NCI-H2196 (cell line): Measurements from ENCODE around the gene STING1.
"Not testable (repeated sequence)": the region's sequence is repeated elsewhere in the genome, so short reads cannot be mapped to it uniquely, and the experiment has no call there.

ENCODE experiments used
- DNase-seq: peaks from one replicate; lab custom pipeline; 2025; ENCODE audit not compliant: unreplicated experiment; lab: John Stamatoyannopoulos, UW

Gene STING1

GRCh38 chr5:139482050-139482889 is at the start of gene STING1:
TSS of gene STING1 (minus strand) at chr5:139482758. CDS start at chr5:139481704, 1,054 bp downstream.
- DNase-seq: peak; percentile 99

DNA sequence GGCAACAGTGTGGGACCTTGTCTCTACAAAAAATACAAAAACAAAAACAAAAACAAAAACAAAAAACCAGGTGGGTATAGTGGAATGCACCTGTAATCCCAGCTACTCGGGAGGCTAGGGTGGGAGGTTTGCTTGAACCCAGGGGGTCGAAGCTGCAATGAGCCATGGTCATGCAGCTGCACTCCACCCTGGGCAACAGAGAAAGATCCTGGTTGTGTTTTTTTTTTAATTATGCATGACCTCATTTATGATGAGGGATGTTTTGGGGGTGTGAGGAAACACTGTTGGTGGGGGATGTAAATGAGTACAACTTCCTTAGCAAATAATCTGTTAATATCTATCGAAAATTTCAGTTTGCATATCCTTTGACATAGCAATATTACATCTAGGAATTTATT is 49.2 kb upstream of the STING1 start:
- DNase-seq: no peak

GRCh38 chr5:139530079-139530478 is 47.5 kb upstream of the STING1 start:
- not testable (repeated sequence) for DNase-seq

GRCh38 chr5:139528695-139529094 is 46.1 kb upstream of the STING1 start:
- DNase-seq: not testable (repeated sequence)

DNA sequence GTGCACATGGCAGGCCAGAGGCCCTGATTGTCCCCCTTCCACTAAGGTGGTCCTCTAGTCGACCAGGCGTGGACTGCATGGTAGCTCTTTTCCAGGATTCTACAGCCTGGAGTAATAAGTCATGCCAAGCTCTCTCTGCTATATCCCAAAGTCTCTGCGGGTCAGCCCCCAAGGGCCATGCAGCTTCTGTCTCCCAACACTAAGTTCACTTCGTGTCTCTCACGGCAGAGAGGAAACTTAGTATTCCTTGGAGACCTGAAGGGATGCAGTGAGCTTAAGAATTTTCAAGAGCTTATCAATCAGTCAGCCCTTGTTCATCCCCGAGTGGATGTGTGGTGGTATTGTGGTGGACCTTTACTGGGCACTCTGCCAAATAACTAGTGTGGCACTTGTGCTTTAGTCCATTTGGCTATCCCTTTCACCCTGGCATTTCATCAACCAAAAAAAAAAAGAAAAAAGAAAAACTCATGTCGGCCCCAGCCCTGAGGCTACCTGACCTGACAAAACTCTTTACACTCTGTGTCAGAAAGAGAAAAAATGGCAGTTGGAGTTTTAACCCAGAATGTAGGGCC is 45.4 kb upstream of the STING1 start:
- DNase-seq: not testable (repeated sequence)

- DNase-seq: not testable (repeated sequence)
Measured at GRCh38 chr5:139527090-139527470, 44.5 kb upstream of the STING1 start.

GRCh38 chr5:139526309-139527089 is 43.9 kb upstream of the STING1 start:
- DNase-seq: not testable (repeated sequence)

GRCh38 chr5:139525586-139526308 is 43.2 kb upstream of the STING1 start:
- not testable (repeated sequence) for DNase-seq

DNA sequence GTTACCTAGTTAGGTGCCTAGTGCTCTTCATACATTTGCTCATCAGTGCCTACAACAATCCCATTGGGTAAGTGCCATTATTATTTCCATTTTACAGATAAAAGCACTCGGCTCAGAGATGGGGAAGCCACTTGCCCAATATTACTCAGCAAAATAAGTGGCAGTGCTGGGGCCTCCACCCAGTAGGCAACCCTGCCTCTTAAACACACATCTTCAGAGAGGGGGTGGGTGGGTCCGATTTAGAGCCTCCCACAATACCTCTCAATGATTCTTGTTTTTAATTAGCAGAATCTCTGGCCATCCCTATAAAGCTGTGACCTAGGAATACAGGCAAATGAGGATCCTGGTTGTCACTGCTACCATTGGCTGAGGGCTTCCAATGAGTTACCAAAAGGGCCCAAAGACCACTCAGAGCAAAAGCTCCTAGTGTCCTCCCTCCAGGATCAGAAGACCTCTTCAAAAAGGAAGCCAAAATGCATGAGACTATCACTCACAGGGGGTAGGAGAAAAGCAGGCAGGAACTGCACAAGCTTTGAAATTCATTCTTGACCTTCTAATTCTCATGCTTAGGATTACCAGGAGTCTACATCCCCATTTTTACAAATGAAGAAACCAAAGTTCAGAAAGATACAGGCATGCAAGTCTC is 42.5 kb upstream of the STING1 start:
- DNase-seq: no peak

- no peak for DNase-seq
Measured at GRCh38 chr5:139524446-139524845, 41.9 kb upstream of the STING1 start.

DNA sequence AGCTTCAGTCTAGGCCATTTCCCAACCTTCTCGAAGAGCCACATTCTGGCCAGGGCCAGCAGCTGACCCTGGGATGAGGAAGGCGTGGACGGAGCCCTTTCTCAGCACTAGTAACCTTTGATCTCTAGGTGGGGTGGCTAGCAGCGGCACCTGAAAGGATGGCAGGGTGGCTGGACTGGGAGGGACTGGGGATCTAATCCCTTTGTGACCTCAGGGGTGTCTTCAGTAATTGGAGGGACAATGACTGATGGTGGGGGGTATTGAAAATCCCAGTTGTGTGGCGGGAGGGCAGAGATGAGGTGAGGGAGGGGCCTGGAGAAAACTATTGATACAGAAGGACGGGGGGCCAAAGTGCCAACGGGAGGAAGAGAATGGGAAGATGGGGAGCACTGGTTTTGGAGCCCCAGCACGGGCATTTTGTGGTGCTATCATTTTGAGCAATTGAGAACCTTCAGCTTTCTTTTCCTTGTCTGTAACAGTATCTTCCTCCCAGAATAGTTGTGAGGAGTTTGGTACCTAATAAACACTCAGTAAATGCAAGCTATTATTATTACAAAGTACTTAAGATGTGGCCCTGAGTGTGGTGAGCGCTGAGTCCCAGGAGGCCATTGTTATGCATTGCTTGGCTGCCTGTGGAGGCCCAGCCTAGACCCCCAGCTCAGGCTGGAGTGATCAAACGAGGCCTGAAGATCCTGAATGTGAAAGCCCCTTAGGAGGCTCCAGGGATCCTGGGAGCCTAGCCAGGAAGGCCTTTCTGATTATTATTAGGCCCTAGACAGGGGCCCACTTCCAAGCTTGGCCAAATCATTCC is 41.3 kb upstream of the STING1 start:
- no peak for DNase-seq

DNA sequence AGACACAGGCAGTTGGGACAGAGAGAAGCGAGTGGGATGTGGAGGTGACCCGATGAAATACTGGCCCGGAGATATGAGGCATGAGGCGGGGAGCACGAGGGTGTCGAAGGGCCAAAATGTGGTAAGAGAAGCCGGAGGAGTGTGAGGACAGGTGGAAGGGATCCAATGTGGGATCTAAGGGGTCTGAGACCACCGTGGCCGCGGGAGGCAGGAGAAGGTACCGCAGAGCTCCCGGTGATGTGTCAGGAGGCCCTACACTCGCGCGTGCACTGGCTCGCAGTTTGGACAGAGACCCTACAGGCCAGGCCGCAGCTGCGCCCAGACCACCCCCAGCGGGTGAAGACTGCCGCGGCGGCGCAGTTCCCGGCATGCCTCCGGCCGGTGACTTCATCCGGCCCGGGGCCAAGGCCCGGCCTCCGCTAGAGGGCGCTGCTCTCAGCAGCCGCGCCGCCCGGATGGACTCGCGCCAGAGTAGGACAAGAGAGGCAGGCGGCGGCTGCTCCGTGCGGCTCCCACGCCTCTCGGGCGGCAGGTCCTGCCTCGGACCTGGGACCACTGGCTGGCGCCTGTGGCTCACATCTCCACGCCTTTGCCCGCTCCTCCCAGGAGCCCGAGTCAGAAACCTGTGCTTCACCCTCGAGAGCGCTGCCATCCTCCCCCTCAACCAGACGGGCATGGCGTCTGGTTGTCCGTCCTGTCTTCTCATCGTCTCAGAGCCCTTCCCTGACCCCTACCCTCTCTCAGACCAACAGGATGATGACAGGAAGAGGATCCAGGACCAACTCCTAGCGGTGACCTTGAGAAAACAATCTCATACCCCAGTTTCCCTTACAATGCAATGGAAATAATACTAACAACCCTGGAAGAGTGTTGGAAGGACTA is 35.4 kb upstream of the STING1 start:
- peak; percentile 95 for DNase-seq

- DNase-seq: no peak
Measured at GRCh38 chr5:139514486-139514856, 31.9 kb upstream of the STING1 start.

DNA sequence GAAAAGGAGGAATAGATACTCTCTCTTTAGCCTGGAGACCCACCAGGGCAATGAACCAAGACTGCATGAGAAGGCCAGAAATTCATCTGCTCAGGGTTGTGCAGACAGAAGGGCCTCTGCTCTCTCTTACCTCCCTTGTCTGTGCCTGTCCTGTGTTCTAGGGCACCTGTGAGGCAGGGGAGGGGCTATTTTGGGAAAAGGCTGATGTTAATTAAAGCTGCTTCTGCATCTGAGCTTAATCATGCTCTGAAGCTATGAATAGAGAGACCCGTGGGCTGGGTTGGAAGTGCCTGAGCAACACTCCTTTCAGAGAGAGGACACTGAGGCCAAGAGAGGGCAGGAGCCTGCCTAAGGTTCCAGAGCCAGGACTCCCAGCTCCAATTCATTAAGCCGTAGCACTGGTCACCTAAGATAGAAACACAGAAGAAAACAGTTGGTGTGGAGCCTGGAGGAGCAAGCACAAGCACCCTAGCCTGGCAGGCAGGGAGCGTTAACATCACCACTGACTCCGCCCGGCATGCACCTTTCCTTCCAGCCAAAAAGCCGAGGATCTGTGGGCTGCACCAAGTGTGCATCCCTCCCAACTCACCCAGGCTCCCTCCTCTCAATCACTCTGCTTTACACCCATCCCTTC is 31.4 kb upstream of the STING1 start:
- DNase-seq: no peak

GRCh38 chr5:139513434-139513833 is 30.9 kb upstream of the STING1 start:
- peak; percentile 78 for DNase-seq

DNA sequence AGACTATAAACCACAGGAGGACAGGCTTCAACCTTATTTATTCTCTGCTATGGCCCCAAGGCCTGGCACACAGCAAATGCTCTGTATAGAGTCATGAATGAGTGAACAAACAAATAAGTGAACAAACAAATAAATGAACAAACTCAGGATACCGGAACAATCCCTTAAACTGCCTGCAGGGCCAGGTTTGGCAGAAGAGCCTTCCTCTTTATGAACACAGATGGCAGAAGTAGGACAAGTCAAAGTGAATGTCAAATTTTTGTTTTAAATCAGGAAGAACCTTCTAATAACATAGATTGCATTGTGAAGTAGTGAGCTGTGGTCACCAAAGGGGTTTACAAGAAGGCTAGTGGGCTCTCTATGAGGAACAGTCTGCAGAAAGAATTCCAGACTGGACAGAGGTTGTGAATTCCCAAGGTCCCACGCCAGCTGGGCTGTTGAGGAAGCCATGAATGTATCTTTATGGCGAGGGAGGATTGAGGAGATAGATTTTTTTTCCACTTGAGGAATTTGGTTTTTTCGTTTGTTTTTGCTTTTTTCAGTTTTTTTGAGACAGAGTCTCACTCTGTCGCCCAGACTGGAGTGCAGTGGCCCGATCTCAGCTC is 30.3 kb upstream of the STING1 start:
- DNase-seq: no peak

DNA sequence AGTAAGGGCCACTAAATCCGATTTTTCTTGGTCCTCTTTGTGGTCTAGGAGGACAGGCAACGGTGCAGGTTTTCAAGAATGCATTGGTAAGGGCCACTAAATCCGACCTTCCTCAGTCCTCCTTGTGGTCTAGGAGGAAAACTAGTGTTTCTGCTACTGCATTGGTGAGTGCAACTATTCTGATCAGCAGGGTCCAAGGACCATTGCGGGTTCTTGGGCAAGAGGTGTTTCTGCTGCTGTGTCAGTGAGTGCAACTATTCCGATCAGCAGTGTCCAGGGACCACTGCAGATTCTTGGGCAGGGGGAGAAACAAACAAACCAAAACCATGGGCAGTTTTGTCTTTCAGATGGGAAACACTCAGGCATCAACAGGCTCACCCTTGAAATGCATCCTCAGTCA is 22.2 kb upstream of the STING1 start:
- DNase-seq: not testable (repeated sequence)

- not testable (repeated sequence) for DNase-seq
Measured at GRCh38 chr5:139503879-139504278, 21.3 kb upstream of the STING1 start.
